HuH-7 (cell line): ENCODE results near the gene PLK3.
"Not testable (repeated sequence)": the region's sequence is repeated elsewhere in the genome, so short reads cannot be mapped to it uniquely, and the experiment has no call there.

Experiments used
- DNase-seq: peaks from one replicate; pipeline ENCODE4 v3.0.0; 2011; ENCODE audit warnings: low spot score

Gene PLK3

GRCh38 chr1:44799770-44800584 is at the start of gene PLK3:
Gene PLK3, plus strand, starts transcription at chr1:44800377. Its CDS starts 87 bp downstream, at chr1:44800464.
- DNase-seq, result peak; percentile 96

GRCh38 chr1:44757420-44757819 is 42.8 kb upstream of the PLK3 start:
- no peak for DNase-seq

- DNase-seq, result no peak
These were observed 41.1 kb upstream of the PLK3 start for GRCh38 chr1:44759077-44759476.

- no peak for DNase-seq
These were observed 39.3 kb upstream of the PLK3 start for GRCh38 chr1:44760876-44761275.

- not testable (repeated sequence) for DNase-seq
These were observed 33.8 kb upstream of the PLK3 start for GRCh38 chr1:44766421-44766820.

- DNase-seq, result peak; percentile 80
These were observed 24.9 kb upstream of the PLK3 start, which contains the start of gene RPS8 for GRCh38 chr1:44775078-44775929. Gene RPS8, plus strand, starts transcription at chr1:44775540. Its CDS starts 57 bp downstream, at chr1:44775597.

- DNase-seq, result no peak
These were observed 24.0 kb upstream of the PLK3 start for GRCh38 chr1:44775930-44776729.

- DNase-seq, result no peak
These were observed 23.5 kb upstream of the PLK3 start for GRCh38 chr1:44776730-44777068.

GRCh38 chr1:44777547-44777946 is 22.6 kb upstream of the PLK3 start:
- DNase-seq, result no peak

GRCh38 chr1:44777969-44778635 is 22.1 kb upstream of the PLK3 start:
- DNase-seq, result no peak

GRCh38 chr1:44778705-44779576 is 21.2 kb upstream of the PLK3 start:
- DNase-seq, result no peak

GRCh38 chr1:44780583-44781121 is 19.5 kb upstream of the PLK3 start:
- DNase-seq, result no peak

- no peak for DNase-seq
These were observed 16.5 kb upstream of the PLK3 start for GRCh38 chr1:44783697-44784093.

- DNase-seq, result peak; percentile 71
These were observed 15.8 kb upstream of the PLK3 start for GRCh38 chr1:44784094-44785028.

GRCh38 chr1:44785029-44785380 is 15.2 kb upstream of the PLK3 start:
- no peak for DNase-seq

- DNase-seq, result no peak
These were observed 14.6 kb upstream of the PLK3 start for GRCh38 chr1:44785501-44786137.

- peak; percentile 93 for DNase-seq
These were observed 13.9 kb upstream of the PLK3 start for GRCh38 chr1:44786138-44786840.

GRCh38 chr1:44786841-44787426 is 13.2 kb upstream of the PLK3 start:
- DNase-seq, result no peak
